WERI-Rb-1 (cell line): ENCODE results near the gene RALGAPB.
"Not testable (repeated sequence)": the region's sequence is repeated elsewhere in the genome, so short reads cannot be mapped to it uniquely, and the experiment has no call there.

ENCODE experiments used
- DNase-seq: peaks from one replicate; pipeline ENCODE4 v3.0.0-alpha.2; 2020
- H3K27ac ChIP-seq: fragments of 250-450 bp; sonication (Bioruptor Pico); 2 replicates; pipeline ENCODE4 v1.5.1; 2020; ENCODE audit warnings: mild to moderate bottlenecking, moderate library complexity
- H3K27me3 ChIP-seq: fragments of 250-450 bp; sonication (Bioruptor Pico); 2 replicates; pipeline ENCODE4 v1.5.1; 2021; ENCODE audit warnings: mild to moderate bottlenecking, low read depth, moderate library complexity; ENCODE audit not compliant: insufficient read depth, severe bottlenecking
- H3K36me3 ChIP-seq: fragments of 250-450 bp; sonication (Bioruptor Pico); 2 replicates; pipeline ENCODE4 v1.5.1; 2020; ENCODE audit warnings: mild to moderate bottlenecking, moderate library complexity
- H3K4me3 ChIP-seq: 2 replicates; pipeline ENCODE4 v1.5.1; 2011; ENCODE audit warnings: low read depth, mild to moderate bottlenecking, control low read depth, low read length
- H3K9me3 ChIP-seq: fragments of 250-450 bp; sonication (Bioruptor Pico); 2 replicates; pipeline ENCODE4 v1.5.1; 2021; ENCODE audit warnings: mild to moderate bottlenecking, moderate library complexity; ENCODE audit not compliant: severe bottlenecking
- CTCF ChIP-seq: IDR thresholded peaks from 2 replicates; pipeline ENCODE4 v1.5.1; 2011; ENCODE audit warnings: low read depth, mild to moderate bottlenecking, control low read depth, inconsistent platforms, low read length

Gene RALGAPB

DNA sequence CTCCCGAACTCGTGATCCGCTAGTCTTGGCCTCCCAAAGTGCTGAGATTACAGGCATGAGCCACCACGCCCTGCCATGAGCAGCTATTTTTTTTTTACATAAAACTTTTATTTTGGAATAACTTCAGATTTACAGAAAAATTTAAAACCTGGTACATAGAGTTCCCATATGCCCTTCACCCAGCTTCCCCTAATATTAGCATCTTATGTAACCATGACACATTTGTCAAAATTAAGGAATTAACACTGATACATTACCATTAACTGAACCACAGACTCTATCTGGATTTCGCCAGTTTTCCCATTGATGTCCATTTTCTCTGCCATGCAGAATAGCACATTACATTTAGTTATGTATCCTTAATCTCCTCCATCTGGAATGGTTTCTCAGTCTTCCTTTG is 14.3 kb upstream of the RALGAPB start:
- Histone ChIP-seq H3K4me3 (no peak overlapping the region), H3K36me3 (no peaks in the 10 kb centered on the region), H3K9me3 (peaks cover 4% of the 10 kb centered on the region), H3K27me3 (no peaks in the 10 kb centered on the region), H3K27ac (no peak overlapping the region)
- DNase-seq: no peak
- no peak for TF ChIP-seq CTCF

DNA sequence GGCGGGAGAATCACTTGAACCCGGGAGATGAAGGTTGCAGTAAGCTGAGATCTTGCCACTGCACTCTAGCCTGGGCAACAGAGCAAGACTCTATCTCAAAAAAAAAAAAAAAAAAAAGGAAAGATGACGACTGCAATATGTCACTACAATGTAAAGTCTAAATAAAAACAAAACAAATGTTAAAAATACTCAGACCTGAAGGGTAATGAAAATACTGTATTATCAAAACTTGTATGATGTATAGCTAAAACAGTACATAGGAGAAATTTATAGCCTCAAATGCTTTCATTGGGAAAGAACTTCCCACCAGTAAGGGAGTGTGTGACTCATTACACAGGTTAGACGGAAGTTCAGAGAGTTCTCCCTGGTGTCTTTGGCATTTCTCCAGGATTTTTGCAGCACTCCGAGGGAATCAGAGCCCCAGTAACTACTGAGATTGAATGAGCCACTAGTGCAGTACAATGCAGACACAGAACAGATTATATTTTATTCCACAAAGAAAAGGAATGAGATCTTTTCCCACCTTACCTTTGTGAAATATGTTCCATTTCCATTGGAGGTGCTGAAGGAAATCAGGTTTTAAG is 12.5 kb upstream of the RALGAPB start:
- no peak for DNase-seq
- H3K27me3 ChIP-seq: no peaks in the 10 kb centered on the region
- no peak for TF ChIP-seq CTCF
- H3K4me3 ChIP-seq: no peak overlapping the region
- peak overlapping the region; percentile 44 for H3K27ac ChIP-seq
- peaks cover 4% of the 10 kb centered on the region for H3K9me3 ChIP-seq
- H3K36me3 ChIP-seq: no peaks in the 10 kb centered on the region

GRCh38 chr20:38460631-38461030 is 12.0 kb upstream of the RALGAPB start:
- H3K36me3 ChIP-seq, H3K4me3 ChIP-seq, DNase-seq, H3K27me3 ChIP-seq, H3K9me3 ChIP-seq: not testable (repeated sequence)
- H3K27ac ChIP-seq: peak overlapping the region; percentile 44

DNA sequence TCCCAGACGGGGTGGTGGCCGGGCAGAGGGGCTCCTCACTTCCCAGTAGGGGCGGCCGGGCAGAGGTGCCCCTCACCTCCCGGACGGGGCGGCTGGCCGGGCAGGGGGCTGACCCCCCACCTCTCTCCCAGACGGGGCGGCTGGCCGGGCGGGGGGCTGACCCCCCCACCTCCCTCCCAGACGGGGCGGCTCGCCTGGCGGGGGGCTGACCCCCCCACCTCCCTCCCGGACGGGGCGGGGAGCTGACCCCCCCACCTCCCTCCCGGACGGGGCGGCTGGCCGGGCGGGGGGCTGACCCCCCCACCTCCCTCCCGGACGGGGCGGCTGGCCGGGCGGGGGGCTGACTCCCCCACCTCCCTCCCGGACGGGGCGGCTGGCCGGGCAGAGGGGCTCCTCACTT is 11.5 kb upstream of the RALGAPB start:
- not testable (repeated sequence) for H3K27me3 ChIP-seq, H3K36me3 ChIP-seq, H3K4me3 ChIP-seq, H3K9me3 ChIP-seq, DNase-seq, H3K27ac ChIP-seq

DNA sequence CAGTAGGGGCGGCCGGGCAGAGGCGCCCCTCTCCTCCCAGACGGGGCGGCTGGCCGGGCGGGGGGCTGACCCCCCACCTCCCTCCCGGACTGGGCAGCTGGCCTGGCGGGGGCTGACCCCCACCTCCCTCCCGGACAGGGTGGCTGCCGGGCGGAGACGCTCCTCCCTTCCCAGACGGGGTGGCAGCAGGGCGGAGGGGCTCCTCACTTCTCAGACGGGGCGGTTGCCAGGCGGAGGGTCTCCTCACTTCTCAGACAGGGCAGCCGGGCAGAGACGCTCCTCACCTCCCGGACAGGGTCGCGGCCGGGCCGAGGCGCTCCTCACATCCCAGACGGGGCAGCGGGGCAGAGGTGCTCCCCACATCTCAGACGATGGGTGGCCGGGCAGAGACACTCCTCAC is 11.1 kb upstream of the RALGAPB start:
- not testable (repeated sequence) for H3K36me3 ChIP-seq, H3K27ac ChIP-seq, DNase-seq, H3K9me3 ChIP-seq, H3K27me3 ChIP-seq, H3K4me3 ChIP-seq

DNA sequence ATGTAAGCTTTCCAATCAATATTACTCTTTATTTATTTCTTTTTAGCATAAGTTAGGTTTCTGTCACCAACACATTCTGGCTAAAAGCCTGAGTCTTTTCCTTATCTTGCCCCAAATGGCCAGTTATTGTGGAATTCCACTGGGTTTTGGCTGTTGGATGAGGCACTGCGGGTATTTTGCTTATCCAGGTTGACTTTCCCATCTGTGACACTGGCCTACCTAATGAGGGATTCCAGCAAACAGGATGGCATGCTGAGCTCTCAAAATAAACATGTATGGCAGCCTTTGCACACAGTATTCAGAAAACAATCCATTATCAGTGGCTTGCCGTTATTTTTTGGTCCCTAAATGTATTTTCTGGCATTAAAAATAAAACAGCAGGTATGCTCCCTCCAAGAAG is 6.5 kb upstream of the RALGAPB start:
- Histone ChIP-seq H3K9me3 (peaks cover 4% of the 10 kb centered on the region), H3K27ac (no peak overlapping the region), H3K4me3 (no peak overlapping the region), H3K27me3 (no peaks in the 10 kb centered on the region), H3K36me3 (no peaks in the 10 kb centered on the region)
- TF ChIP-seq CTCF: no peak
- no peak for DNase-seq

- H3K36me3 ChIP-seq: no peaks in the 10 kb centered on the region
- no peak for TF ChIP-seq CTCF
- H3K9me3 ChIP-seq: peaks cover 3% of the 10 kb centered on the region
- H3K4me3 ChIP-seq: no peak overlapping the region
- DNase-seq: no peak
- no peaks in the 10 kb centered on the region for H3K27me3 ChIP-seq
- H3K27ac ChIP-seq: no peak overlapping the region
Measured at GRCh38 chr20:38466983-38467382, 5.7 kb upstream of the RALGAPB start.
